ENCODE data around the gene CCDC186.

The CCDC186 gene

GRCh38 chr10:114117728-114118127, 56.3 kb downstream of the CCDC186 start:
- TF ChIP-seq EZH2phosphoT487 (IDR thresholded peaks at IDR 0.05; ENCODE audit: borderline replicate concordance, low read length) (no peak), CTCF (IDR thresholded peaks at IDR 0.05; ENCODE audit: low read depth, low read length, poor library complexity, severe bottlenecking) (no peak)
- Histone ChIP-seq H3K9me3 (ENCODE audit: control insufficient read depth, insufficient read depth, low read length) (no peaks in the 10 kb centered on the region), H3F3A (ENCODE audit: control insufficient read depth, insufficient read depth) (no peaks in the 10 kb centered on the region), H3K79me2 (ENCODE audit: control insufficient read depth, low read length) (no peaks in the 10 kb centered on the region), H3K9me2 (replicated peaks; ENCODE audit: control insufficient read depth, low read length) (no peaks in the 10 kb centered on the region), H3K27me3 (ENCODE audit: control insufficient read depth, low read length) (peaks cover 13% of the 10 kb centered on the region), H3K4me3 (ENCODE audit: low read length) (no peak overlapping the region), H4K20me1 (ENCODE audit: control insufficient read depth, insufficient read depth, low read depth, low read length) (no peaks in the 10 kb centered on the region), H3K4me2 (ENCODE audit: low read length) (no peak overlapping the region), H3K36me3 (ENCODE audit: control insufficient read depth, low read length) (no peaks in the 10 kb centered on the region), H3K27ac (ENCODE audit: low read depth, low read length) (no peak overlapping the region), H3K4me1 (ENCODE audit: control insufficient read depth, low read length) (no peaks in the 10 kb centered on the region)

GRCh38 chr10:114115661-114116445, 58.1 kb downstream of the CCDC186 start:
- no peaks in the 10 kb centered on the region for H3F3A ChIP-seq (ENCODE audit: control insufficient read depth, insufficient read depth)
- H3K4me3 ChIP-seq (ENCODE audit: low read length) = no peak overlapping the region
- no peaks in the 10 kb centered on the region for H3K4me1 ChIP-seq (ENCODE audit: control insufficient read depth, low read length)
- H3K4me2 ChIP-seq (ENCODE audit: low read length) = no peak overlapping the region
- no peaks in the 10 kb centered on the region for H4K20me1 ChIP-seq (ENCODE audit: control insufficient read depth, insufficient read depth, low read depth, low read length)
- H3K27me3 ChIP-seq (ENCODE audit: control insufficient read depth, low read length) = peaks cover 13% of the 10 kb centered on the region
- H3K27ac ChIP-seq (ENCODE audit: low read depth, low read length) = no peak overlapping the region
- H3K9me2 ChIP-seq (replicated peaks; ENCODE audit: control insufficient read depth, low read length) = no peaks in the 10 kb centered on the region
- H3K36me3 ChIP-seq (ENCODE audit: control insufficient read depth, low read length) = no peaks in the 10 kb centered on the region
- TF ChIP-seq CTCF (IDR thresholded peaks at IDR 0.05; ENCODE audit: low read depth, low read length, poor library complexity, severe bottlenecking) (no peak), EZH2phosphoT487 (IDR thresholded peaks at IDR 0.05; ENCODE audit: borderline replicate concordance, low read length) (no peak)
- H3K79me2 ChIP-seq (ENCODE audit: control insufficient read depth, low read length) = no peaks in the 10 kb centered on the region
- no peaks in the 10 kb centered on the region for H3K9me3 ChIP-seq (ENCODE audit: control insufficient read depth, insufficient read depth, low read length)

- H3F3A ChIP-seq (ENCODE audit: control insufficient read depth, insufficient read depth) = no peaks in the 10 kb centered on the region
- H4K20me1 ChIP-seq (ENCODE audit: control insufficient read depth, insufficient read depth, low read depth, low read length) = no peaks in the 10 kb centered on the region
- no peaks in the 10 kb centered on the region for H3K79me2 ChIP-seq (ENCODE audit: control insufficient read depth, low read length)
- no peaks in the 10 kb centered on the region for H3K9me3 ChIP-seq (ENCODE audit: control insufficient read depth, insufficient read depth, low read length)
- H3K4me2 ChIP-seq (ENCODE audit: low read length) = no peak overlapping the region
- TF ChIP-seq CTCF (IDR thresholded peaks at IDR 0.05; ENCODE audit: low read depth, low read length, poor library complexity, severe bottlenecking) (peak; percentile 34), EZH2phosphoT487 (IDR thresholded peaks at IDR 0.05; ENCODE audit: borderline replicate concordance, low read length) (no peak)
- H3K27ac ChIP-seq (ENCODE audit: low read depth, low read length) = no peak overlapping the region
- no peak overlapping the region for H3K4me3 ChIP-seq (ENCODE audit: low read length)
- H3K9me2 ChIP-seq (replicated peaks; ENCODE audit: control insufficient read depth, low read length) = no peaks in the 10 kb centered on the region
- H3K4me1 ChIP-seq (ENCODE audit: control insufficient read depth, low read length) = no peaks in the 10 kb centered on the region
- no peaks in the 10 kb centered on the region for H3K36me3 ChIP-seq (ENCODE audit: control insufficient read depth, low read length)
- H3K27me3 ChIP-seq (ENCODE audit: control insufficient read depth, low read length) = peaks cover 11% of the 10 kb centered on the region; the same call in 1 of the 2 replicates
Observed at GRCh38 chr10:114110174-114110972, 63.6 kb downstream of the CCDC186 start.
